Measurements from ENCODE around the gene SCARF2. TPM values are rescaled to one million over a fixed set of nuclear protein-coding genes. Genes with fewer than 3 reads are reported as not detected.
"Not testable (repeated sequence)": the region's sequence is repeated elsewhere in the genome, so short reads cannot be mapped to it uniquely, and the experiment has no call there.

SCARF2 gene
- total RNA-seq, 2 experiments from 2014 or later: 0.54 to 1.1 TPM

GRCh38 chr22:20392365-20392881 is 45.2 kb downstream of the SCARF2 start:
- peaks cover 22% of the 10 kb centered on the region for H3K4me1 Mint-ChIP-seq
- not testable (repeated sequence) for H3K27me3 Mint-ChIP-seq; H3K9me3 Mint-ChIP-seq (ENCODE audit: low read depth); DNase-seq; H3K36me3 Mint-ChIP-seq; H3K4me3 Mint-ChIP-seq; H3K27ac Mint-ChIP-seq; ATAC-seq
- CTCF ChIA-PET: interaction anchor here (1.0 to 1.2 kb wide), 2 partner anchors 26 to 64 kb away, joined by 3 to 6 read pairs; no protein-coding TSS in a partner anchor

- DNase-seq: no peak
- no peak for ATAC-seq
- no peak overlapping the region for H3K27ac Mint-ChIP-seq
Measured at GRCh38 chr22:20391222-20391621, 46.4 kb downstream of the SCARF2 start.

GRCh38 chr22:20390394-20390907 is 47.2 kb downstream of the SCARF2 start:
- H3K4me3 Mint-ChIP-seq: no peak overlapping the region
- peaks cover 2% of the 10 kb centered on the region for H3K36me3 Mint-ChIP-seq
- no peak for DNase-seq
- peaks cover 9% of the 10 kb centered on the region for H3K27me3 Mint-ChIP-seq
- no peak for ATAC-seq
- no peaks in the 10 kb centered on the region for H3K9me3 Mint-ChIP-seq (ENCODE audit: low read depth)
- CTCF ChIA-PET: no interaction called here
- peaks cover 11% of the 10 kb centered on the region for H3K4me1 Mint-ChIP-seq
- H3K27ac Mint-ChIP-seq: no peak overlapping the region

More at GRCh38 chr22:20391222-20391621, 46.4 kb downstream of the SCARF2 start:
- Mint-ChIP-seq H3K27me3 (peaks cover 9% of the 10 kb centered on the region), H3K4me3 (no peak overlapping the region), H3K36me3 (peaks cover 2% of the 10 kb centered on the region), H3K4me1 (peaks cover 18% of the 10 kb centered on the region), H3K9me3 (ENCODE audit: low read depth) (no peaks in the 10 kb centered on the region)
- CTCF ChIA-PET: interaction anchor here (1.0 kb wide), 1 partner anchor 27 kb away, joined by 3 read pairs; no protein-coding TSS in a partner anchor

GRCh38 chr22:20389288-20389687 is 48.3 kb downstream of the SCARF2 start:
- Mint-ChIP-seq H3K4me3 (no peak overlapping the region), H3K27me3 (peaks cover 12% of the 10 kb centered on the region), H3K4me1 (peaks cover 2% of the 10 kb centered on the region), H3K36me3 (peaks cover 2% of the 10 kb centered on the region), H3K27ac (no peak overlapping the region), H3K9me3 (ENCODE audit: low read depth) (no peaks in the 10 kb centered on the region)
- CTCF ChIA-PET: no interaction called here
- no peak for ATAC-seq
- no peak for DNase-seq

- no peak overlapping the region for H3K4me3 Mint-ChIP-seq
- peaks cover 14% of the 10 kb centered on the region for H3K27me3 Mint-ChIP-seq
- no peak for ATAC-seq
- H3K9me3 Mint-ChIP-seq (ENCODE audit: low read depth): no peaks in the 10 kb centered on the region
- H3K4me1 Mint-ChIP-seq: no peaks in the 10 kb centered on the region
- no peak for DNase-seq
- no peak overlapping the region for H3K27ac Mint-ChIP-seq
- H3K36me3 Mint-ChIP-seq: peaks cover 2% of the 10 kb centered on the region
- CTCF ChIA-PET: interaction anchor here (1.3 kb wide), 1 partner anchor 30 kb away, joined by 5 read pairs; no protein-coding TSS in a partner anchor
Measured at GRCh38 chr22:20388200-20388599, 49.4 kb downstream of the SCARF2 start.

GRCh38 chr22:20386972-20387371 is 50.7 kb downstream of the SCARF2 start:
- ATAC-seq (no peak), DNase-seq (no peak)
- Mint-ChIP-seq H3K4me1 (no peaks in the 10 kb centered on the region), H3K27me3 (peaks cover 19% of the 10 kb centered on the region), H3K9me3 (ENCODE audit: low read depth) (no peaks in the 10 kb centered on the region), H3K27ac (no peak overlapping the region), H3K4me3 (no peak overlapping the region), H3K36me3 (peaks cover 2% of the 10 kb centered on the region)
- CTCF ChIA-PET: no interaction called here

- ATAC-seq (no peak), DNase-seq (no peak)
- H3K4me3 Mint-ChIP-seq: no peak overlapping the region
- no peaks in the 10 kb centered on the region for H3K4me1 Mint-ChIP-seq
- H3K9me3 Mint-ChIP-seq (ENCODE audit: low read depth): no peaks in the 10 kb centered on the region
- no peak overlapping the region for H3K27ac Mint-ChIP-seq
- CTCF ChIA-PET: no interaction called here
- H3K27me3 Mint-ChIP-seq: peaks cover 23% of the 10 kb centered on the region
- H3K36me3 Mint-ChIP-seq: peaks cover 2% of the 10 kb centered on the region
Measured at GRCh38 chr22:20386336-20386735, 51.3 kb downstream of the SCARF2 start.

- Mint-ChIP-seq H3K27me3 (peaks cover 23% of the 10 kb centered on the region), H3K4me3 (no peak overlapping the region), H3K27ac (no peak overlapping the region), H3K9me3 (ENCODE audit: low read depth) (no peaks in the 10 kb centered on the region), H3K36me3 (peaks cover 2% of the 10 kb centered on the region), H3K4me1 (no peaks in the 10 kb centered on the region)
- ATAC-seq (no peak), DNase-seq (no peak)
- CTCF ChIA-PET: no interaction called here
Measured at GRCh38 chr22:20384865-20385264, 52.8 kb downstream of the SCARF2 start.

GRCh38 chr22:20384171-20384570 is 53.5 kb downstream of the SCARF2 start:
- H3K9me3 Mint-ChIP-seq (ENCODE audit: low read depth): no peaks in the 10 kb centered on the region
- no peaks in the 10 kb centered on the region for H3K4me1 Mint-ChIP-seq
- no peak overlapping the region for H3K4me3 Mint-ChIP-seq
- no peak overlapping the region for H3K27ac Mint-ChIP-seq
- ATAC-seq (no peak), DNase-seq (no peak)
- peaks cover 23% of the 10 kb centered on the region for H3K27me3 Mint-ChIP-seq
- CTCF ChIA-PET: no interaction called here
- peaks cover 2% of the 10 kb centered on the region for H3K36me3 Mint-ChIP-seq

- Mint-ChIP-seq H3K4me3 (no peak overlapping the region), H3K9me3 (ENCODE audit: low read depth) (no peaks in the 10 kb centered on the region), H3K27me3 (peaks cover 23% of the 10 kb centered on the region), H3K27ac (no peak overlapping the region), H3K36me3 (no peaks in the 10 kb centered on the region), H3K4me1 (no peaks in the 10 kb centered on the region)
- CTCF ChIA-PET: no interaction called here
- no peak for ATAC-seq
- DNase-seq: no peak
Measured at GRCh38 chr22:20383538-20383937, 54.1 kb downstream of the SCARF2 start.

GRCh38 chr22:20380486-20380885 is 57.1 kb downstream of the SCARF2 start:
- CTCF ChIA-PET: interaction anchor here (1.4 kb wide), 1 partner anchor 48 kb away, joined by 3 read pairs; no protein-coding TSS in a partner anchor
- H3K36me3 Mint-ChIP-seq: no peaks in the 10 kb centered on the region
- H3K4me1 Mint-ChIP-seq: no peaks in the 10 kb centered on the region
- no peak overlapping the region for H3K4me3 Mint-ChIP-seq
- no peaks in the 10 kb centered on the region for H3K9me3 Mint-ChIP-seq (ENCODE audit: low read depth)
- H3K27ac Mint-ChIP-seq: no peak overlapping the region
- peaks cover 14% of the 10 kb centered on the region for H3K27me3 Mint-ChIP-seq
- DNase-seq (no peak), ATAC-seq (no peak)

- H3K9me3 Mint-ChIP-seq (ENCODE audit: low read depth); ATAC-seq; H3K4me1 Mint-ChIP-seq; CTCF ChIA-PET; H3K36me3 Mint-ChIP-seq; H3K27ac Mint-ChIP-seq; H3K4me3 Mint-ChIP-seq; DNase-seq: not testable (repeated sequence)
- H3K27me3 Mint-ChIP-seq: peaks cover 18% of the 10 kb centered on the region
Measured at GRCh38 chr22:20378684-20379083, 58.9 kb downstream of the SCARF2 start.

- peaks cover 20% of the 10 kb centered on the region for H3K27me3 Mint-ChIP-seq
- no peak overlapping the region for H3K27ac Mint-ChIP-seq
- no peaks in the 10 kb centered on the region for H3K9me3 Mint-ChIP-seq (ENCODE audit: low read depth)
- no peak for ATAC-seq
- no peaks in the 10 kb centered on the region for H3K4me1 Mint-ChIP-seq
- DNase-seq: no peak
- no peaks in the 10 kb centered on the region for H3K36me3 Mint-ChIP-seq
- CTCF ChIA-PET: interaction anchor here (1.0 kb wide), 1 partner anchor 85 kb away, joined by 3 read pairs; no protein-coding TSS in a partner anchor
- H3K4me3 Mint-ChIP-seq: no peak overlapping the region
Measured at GRCh38 chr22:20378110-20378509, 59.5 kb downstream of the SCARF2 start.

GRCh38 chr22:20376983-20377382 is 60.6 kb downstream of the SCARF2 start:
- H3K9me3 Mint-ChIP-seq (ENCODE audit: low read depth); H3K4me3 Mint-ChIP-seq; H3K27ac Mint-ChIP-seq; ATAC-seq; H3K4me1 Mint-ChIP-seq; CTCF ChIA-PET; H3K36me3 Mint-ChIP-seq; DNase-seq: not testable (repeated sequence)
- H3K27me3 Mint-ChIP-seq: peaks cover 15% of the 10 kb centered on the region

All from activated CD8-positive, alpha-beta memory T cell treated with anti-CD3 and anti-CD28 coated beads, Interleukin-2, amount 10 ng/mL, durations not matched to agents 7 days and 5 days (primary cell).